Neural crest cell (in vitro differentiated cells): Measurements from ENCODE around the gene PCDH1. TPM values are rescaled to one million over a fixed set of nuclear protein-coding genes. Genes with fewer than 3 reads are reported as not detected.

Experiments
- DNase-seq: peaks from one replicate; pipeline ENCODE4 v3.0.0; 2021; ENCODE audit warnings: low read depth, mixed read lengths, low spot score
- H3K27ac Mint-ChIP-seq: one replicate; pipeline ENCODE4 v1.8.0; 2021; ENCODE audit warnings: mild to moderate bottlenecking, mixed read lengths; ENCODE audit not compliant: unreplicated experiment
- H3K27me3 Mint-ChIP-seq: 2 replicates; pipeline ENCODE4 v1.8.0; 2021; ENCODE audit warnings: low read depth, mild to moderate bottlenecking, mixed read lengths
- H3K36me3 Mint-ChIP-seq: 2 replicates; pipeline ENCODE4 v1.8.0; 2021; ENCODE audit warnings: low read depth, mild to moderate bottlenecking, mixed read lengths
- H3K4me1 Mint-ChIP-seq: 2 replicates; pipeline ENCODE4 v1.8.0; 2021; ENCODE audit warnings: mixed read lengths
- H3K4me3 Mint-ChIP-seq: one replicate; pipeline ENCODE4 v1.8.0; 2021; ENCODE audit warnings: mild to moderate bottlenecking, mixed read lengths
- H3K9me3 Mint-ChIP-seq: 2 replicates; pipeline ENCODE4 v1.8.0; 2021; ENCODE audit warnings: mixed read lengths
- total RNA-seq: library from RNA; stranded (reverse); gene quantifications from 2 replicates; pipeline ENCODE4 v1.2.1, GENCODE V29; 2021
- TF ChIP-seq, protein P1 (sequence below): fragments of 200-600 bp; sonication (generic); conservative IDR thresholded peaks from 2 replicates; pipeline ENCODE4 v1.5.0; 2021; ENCODE audit warnings: antibody characterized with exemption, mild to moderate bottlenecking

The PCDH1 gene
- total RNA-seq, 1 donor from 2014 or later, result 17.3 TPM

DNA sequence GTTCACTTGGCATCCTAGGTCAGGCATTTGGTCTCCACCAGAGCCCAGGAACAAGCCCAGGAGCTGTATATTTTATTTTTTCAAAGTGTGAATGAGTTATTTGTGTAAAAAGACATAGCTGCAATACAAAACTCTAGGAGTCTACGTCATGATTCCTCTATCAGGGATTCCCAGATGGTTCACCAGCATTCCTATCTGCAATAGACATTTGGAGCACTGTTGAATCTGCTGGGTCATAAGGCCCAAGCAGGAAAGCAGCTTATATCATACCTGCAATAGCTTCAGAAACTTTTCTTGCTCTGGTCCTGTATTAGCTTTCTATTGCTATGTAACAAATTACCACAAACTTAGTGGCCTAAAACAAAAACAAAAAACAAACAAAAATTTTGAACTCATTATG lies 28.8 kb upstream of the PCDH1 start:
- no peaks in the 10 kb centered on the region for H3K36me3 Mint-ChIP-seq
- TF ChIP-seq, protein P1, sequence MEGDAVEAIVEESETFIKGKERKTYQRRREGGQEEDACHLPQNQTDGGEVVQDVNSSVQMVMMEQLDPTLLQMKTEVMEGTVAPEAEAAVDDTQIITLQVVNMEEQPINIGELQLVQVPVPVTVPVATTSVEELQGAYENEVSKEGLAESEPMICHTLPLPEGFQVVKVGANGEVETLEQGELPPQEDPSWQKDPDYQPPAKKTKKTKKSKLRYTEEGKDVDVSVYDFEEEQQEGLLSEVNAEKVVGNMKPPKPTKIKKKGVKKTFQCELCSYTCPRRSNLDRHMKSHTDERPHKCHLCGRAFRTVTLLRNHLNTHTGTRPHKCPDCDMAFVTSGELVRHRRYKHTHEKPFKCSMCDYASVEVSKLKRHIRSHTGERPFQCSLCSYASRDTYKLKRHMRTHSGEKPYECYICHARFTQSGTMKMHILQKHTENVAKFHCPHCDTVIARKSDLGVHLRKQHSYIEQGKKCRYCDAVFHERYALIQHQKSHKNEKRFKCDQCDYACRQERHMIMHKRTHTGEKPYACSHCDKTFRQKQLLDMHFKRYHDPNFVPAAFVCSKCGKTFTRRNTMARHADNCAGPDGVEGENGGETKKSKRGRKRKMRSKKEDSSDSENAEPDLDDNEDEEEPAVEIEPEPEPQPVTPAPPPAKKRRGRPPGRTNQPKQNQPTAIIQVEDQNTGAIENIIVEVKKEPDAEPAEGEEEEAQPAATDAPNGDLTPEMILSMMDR, result no peak
- no peaks in the 10 kb centered on the region for H3K9me3 Mint-ChIP-seq
- H3K4me3 Mint-ChIP-seq, result no peak overlapping the region
- H3K27me3 Mint-ChIP-seq, result no peaks in the 10 kb centered on the region
- no peak overlapping the region for H3K27ac Mint-ChIP-seq
- H3K4me1 Mint-ChIP-seq, result no peaks in the 10 kb centered on the region
- DNase-seq, result no peak

DNA sequence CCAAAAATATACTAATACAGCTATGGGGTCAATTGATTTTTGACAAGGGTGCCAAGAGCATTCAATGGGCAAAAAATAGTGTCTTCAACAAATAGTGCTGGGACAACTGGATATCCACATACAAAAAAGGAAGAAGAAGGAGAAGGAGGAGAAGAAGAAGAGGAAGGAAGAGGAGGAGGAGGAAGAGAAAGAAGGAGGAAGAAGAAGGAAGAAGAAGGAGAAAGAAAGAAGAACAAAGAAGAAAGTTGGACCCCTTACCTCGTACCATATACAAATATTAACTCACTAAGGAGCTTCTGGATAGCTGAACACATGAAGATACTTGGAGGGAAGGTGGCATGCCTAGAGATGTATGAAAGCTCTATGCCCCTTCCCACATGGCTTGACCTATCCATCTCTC lies 28.3 kb upstream of the PCDH1 start:
- Mint-ChIP-seq H3K36me3 (no peaks in the 10 kb centered on the region), H3K9me3 (no peaks in the 10 kb centered on the region), H3K27ac (no peak overlapping the region), H3K27me3 (no peaks in the 10 kb centered on the region), H3K4me1 (no peaks in the 10 kb centered on the region), H3K4me3 (no peak overlapping the region)
- no peak for DNase-seq
- TF ChIP-seq, protein P1, result no peak

DNA sequence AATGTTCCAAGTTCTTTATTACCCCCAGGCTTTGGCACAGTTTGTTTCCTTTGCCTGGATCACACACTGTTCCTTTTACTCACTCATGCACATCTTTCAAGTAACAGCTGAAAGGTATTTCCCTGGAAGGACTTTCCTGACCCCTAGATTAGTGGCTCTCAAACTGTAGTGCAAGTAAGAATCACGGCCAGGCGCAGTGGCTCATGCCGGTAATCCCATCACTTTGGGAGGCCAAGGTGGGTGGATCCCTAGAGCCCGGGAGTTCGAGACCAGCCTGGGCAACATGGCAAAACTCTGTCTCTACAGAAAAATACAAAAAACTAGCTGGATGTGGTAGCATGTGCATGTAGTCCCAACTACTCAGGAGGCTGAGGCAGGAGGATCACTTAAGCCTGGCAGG lies 26.3 kb upstream of the PCDH1 start:
- H3K4me1 Mint-ChIP-seq, result no peaks in the 10 kb centered on the region

DNA sequence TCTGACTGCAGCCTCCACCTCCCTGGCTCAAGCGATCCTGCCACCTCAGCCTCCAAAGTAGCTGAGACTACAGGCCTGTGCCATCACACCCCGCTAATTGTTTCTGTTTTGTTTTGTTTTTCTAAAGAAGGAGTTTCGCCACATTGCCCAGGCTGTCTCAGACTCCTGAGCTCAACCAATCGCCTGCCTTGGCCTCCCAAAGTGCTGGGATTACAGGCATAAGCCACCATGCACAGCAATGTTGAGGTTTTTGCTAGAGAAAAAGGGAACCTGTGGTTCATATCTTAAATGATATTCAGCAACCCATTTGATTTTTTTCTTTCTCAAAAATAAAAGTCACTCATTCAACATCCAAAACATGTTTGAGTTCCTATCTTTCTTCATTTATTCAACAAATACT lies 25.1 kb upstream of the PCDH1 start:
- Mint-ChIP-seq H3K27ac (no peak overlapping the region), H3K27me3 (no peaks in the 10 kb centered on the region), H3K4me3 (no peak overlapping the region), H3K9me3 (no peaks in the 10 kb centered on the region), H3K4me1 (no peaks in the 10 kb centered on the region), H3K36me3 (no peaks in the 10 kb centered on the region)
- TF ChIP-seq, protein P1, result no peak
- no peak for DNase-seq

More for the DNA sequence above, 26.3 kb upstream of the PCDH1 start:
- no peak overlapping the region for H3K27ac Mint-ChIP-seq
- TF ChIP-seq, protein P1, result no peak
- no peak overlapping the region for H3K4me3 Mint-ChIP-seq
- no peaks in the 10 kb centered on the region for H3K36me3 Mint-ChIP-seq
- no peaks in the 10 kb centered on the region for H3K27me3 Mint-ChIP-seq
- no peak for DNase-seq
- no peaks in the 10 kb centered on the region for H3K9me3 Mint-ChIP-seq

DNA sequence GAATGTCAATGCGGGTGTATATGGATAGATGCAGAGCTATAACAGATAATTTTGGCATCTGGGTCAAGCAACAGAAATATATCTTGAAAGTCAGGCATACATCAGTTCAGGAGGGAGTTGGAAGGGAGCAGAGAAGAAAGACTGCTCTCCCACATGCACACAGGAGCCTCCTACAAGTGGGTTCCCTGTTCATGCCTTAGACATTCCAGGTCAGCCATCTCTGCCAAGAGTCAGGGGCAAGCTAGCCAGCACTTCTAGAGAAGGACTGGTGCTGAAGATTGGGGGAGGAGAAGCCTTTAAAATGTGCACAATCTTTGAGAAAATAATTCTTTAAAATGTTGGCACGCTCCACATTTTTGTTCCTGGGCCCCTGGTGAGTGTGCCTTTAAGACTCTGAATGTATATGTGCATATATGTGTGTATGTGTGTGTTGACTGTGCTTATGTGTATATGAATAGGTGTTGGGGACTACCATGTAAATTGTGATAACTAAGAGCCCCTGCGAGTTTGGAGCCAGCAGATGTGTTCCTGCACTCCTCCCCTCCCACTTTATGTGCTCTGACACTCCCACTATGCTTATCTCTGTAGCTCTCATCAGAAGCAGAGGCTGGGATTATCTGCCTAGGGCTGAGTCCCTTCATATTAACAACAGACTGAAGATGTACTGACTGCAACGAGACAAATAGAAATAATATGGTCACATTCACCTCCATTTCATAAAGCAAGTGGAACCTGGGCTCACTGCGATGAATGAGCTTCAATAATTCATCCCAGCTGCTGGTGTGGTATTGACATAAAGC lies 24.0 kb upstream of the PCDH1 start:
- Mint-ChIP-seq H3K27me3 (no peaks in the 10 kb centered on the region), H3K9me3 (no peaks in the 10 kb centered on the region), H3K4me1 (no peaks in the 10 kb centered on the region), H3K36me3 (no peaks in the 10 kb centered on the region), H3K27ac (no peak overlapping the region), H3K4me3 (no peak overlapping the region)
- TF ChIP-seq, protein P1, result no peak
- DNase-seq, result no peak
